HG03039 (cell line): ENCODE data around the gene SNPH.

Source experiments
- ATAC-seq: cut with Tn5 transposase; IDR thresholded peaks from one replicate; pipeline ENCODE4 v1.9.1; 2021; ENCODE audit warnings: mild to moderate bottlenecking, moderate library complexity; ENCODE audit not compliant: unreplicated experiment

Gene SNPH

GRCh38 chr20:1323256-1323655, 57.2 kb downstream of the SNPH start:
- no peak for ATAC-seq

DNA sequence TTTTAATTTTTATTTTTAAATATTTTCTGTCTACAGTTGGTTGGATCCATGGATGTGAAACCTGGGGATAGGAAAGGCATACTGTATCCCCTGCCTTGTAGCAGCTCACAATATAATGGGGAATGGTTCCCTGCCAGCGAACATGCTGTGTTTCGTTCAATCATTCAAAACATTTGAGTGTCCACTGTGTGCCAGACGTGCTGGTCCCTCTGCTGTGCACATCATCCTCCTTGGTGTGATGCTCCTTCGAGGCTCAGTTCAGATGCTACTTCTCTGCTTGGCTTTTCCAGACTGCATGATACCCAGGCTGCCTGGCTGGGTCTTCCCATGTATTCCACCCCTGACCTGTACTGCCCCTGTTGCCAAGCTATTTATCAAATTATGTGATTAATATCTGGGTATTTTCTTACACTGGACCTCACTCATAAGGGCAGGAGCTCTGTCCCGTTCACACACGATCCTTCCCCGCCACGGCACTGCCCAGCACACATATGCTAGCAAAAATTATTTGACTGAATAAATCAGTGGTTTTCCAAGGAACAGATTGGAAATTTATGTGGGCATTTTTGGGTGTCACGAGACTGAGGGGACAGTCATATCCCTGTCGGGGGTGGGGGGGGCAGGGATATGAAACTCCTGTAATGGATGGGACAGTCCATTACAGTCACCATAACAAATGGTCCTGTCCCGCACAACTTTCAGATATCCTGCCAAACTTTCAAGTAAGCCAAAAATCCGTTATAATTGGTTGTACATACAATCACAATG, 57.9 kb downstream of the SNPH start:
- ATAC-seq: no peak

GRCh38 chr20:1324598-1325172, 58.6 kb downstream of the SNPH start:
- ATAC-seq: no peak

DNA sequence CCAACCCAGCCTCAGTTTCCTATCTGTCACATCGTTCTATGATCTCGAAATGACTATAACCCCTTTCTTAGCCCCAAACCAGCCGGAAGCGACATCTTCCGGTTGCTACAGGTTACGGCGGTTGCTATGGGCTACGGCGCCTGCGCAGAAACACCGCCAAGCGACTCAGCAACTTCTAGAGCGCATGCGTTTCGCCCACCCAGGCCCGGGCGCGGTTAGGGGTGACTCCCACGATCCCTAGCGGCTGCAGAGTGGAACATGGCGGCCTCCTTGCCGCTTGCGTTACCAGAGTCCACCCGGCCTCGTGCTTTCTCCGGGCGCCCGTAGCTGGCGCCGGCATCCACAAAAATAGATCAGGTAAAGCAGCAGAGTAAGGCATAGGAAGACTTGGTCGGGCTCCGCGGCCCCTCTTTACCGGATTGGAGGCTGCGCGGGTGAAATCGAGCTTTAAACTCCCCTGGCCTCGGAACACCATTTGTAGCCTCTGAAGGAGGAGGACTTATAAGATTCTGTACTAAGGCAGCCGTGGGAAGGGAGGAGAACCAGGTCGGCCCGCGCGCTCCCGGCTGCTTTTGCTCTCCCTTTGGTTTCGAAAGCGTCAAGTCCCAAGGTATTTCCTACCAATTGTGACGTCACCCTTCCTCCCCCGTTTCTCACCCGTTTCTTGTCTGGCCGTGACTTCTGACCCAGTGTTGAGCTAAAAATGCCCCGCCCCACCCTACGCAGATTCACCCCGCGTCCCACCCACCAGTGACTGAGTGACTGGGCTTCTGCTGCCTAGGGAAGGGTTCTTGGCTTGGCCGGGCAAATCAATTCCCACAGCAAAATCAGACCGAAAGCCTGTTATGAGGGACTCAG, 59.3 kb downstream of the SNPH start:
- peak; percentile 65 for ATAC-seq

GRCh38 chr20:1326031-1326930, 60.2 kb downstream of the SNPH start:
- no peak for ATAC-seq

GRCh38 chr20:1327241-1327653, 61.2 kb downstream of the SNPH start:
- ATAC-seq: no peak

DNA sequence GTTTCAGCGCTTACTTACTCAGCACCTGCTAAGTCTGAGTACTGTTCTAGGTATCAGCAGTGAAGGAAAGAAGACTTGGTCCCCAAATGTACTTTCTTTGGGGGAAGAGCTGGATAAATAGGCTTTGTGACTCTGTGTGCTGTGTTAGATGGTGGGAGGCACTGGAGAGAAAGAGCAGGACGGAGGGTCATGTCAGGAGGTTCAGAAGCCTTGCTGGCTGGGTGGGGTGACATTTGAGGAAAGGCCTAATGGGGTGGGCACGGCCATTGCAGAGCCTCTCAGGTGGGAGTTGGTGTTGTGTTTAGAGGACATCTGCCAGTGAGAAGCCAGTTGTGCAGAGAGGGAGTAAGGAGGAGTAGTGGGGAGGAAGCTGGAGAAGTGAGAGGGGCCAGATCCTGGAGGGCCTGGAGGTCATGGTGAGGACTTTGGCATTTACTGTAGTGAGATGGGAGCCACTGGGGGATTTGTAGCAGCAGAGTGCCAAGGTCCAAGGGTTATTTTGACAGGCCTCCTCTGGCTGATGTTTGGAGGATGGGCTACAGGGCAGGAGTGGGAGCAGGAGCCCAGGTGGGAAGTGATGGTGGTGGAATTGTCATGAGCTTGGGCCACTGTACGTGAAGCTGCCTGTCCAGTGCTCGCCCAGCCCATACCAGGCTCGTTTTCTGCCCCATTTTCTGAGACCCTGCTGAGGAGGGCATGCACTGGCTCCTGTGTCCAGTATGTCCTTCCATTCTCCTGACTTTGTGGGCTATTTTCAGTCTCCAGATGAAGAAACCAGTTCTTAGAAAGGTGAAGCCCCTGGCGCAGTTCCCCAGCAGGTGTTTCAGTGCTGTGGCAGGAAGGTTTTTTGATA, 62.0 kb downstream of the SNPH start:
- ATAC-seq: no peak

GRCh38 chr20:1328680-1329330, 62.7 kb downstream of the SNPH start, which contains the start of gene SDCBP2:
Gene SDCBP2, minus strand, starts transcription at chr20:1329139. Its CDS starts 8,723 bp downstream, at chr20:1320416.
- ATAC-seq: no peak

GRCh38 chr20:1330075-1330830, 64.2 kb downstream of the SNPH start:
- no peak for ATAC-seq

GRCh38 chr20:1331101-1331500, 65.0 kb downstream of the SNPH start:
- no peak for ATAC-seq

GRCh38 chr20:1331801-1332453, 65.8 kb downstream of the SNPH start:
- no peak for ATAC-seq

- ATAC-seq: no peak
These were observed 66.7 kb downstream of the SNPH start for GRCh38 chr20:1332749-1333300.

DNA sequence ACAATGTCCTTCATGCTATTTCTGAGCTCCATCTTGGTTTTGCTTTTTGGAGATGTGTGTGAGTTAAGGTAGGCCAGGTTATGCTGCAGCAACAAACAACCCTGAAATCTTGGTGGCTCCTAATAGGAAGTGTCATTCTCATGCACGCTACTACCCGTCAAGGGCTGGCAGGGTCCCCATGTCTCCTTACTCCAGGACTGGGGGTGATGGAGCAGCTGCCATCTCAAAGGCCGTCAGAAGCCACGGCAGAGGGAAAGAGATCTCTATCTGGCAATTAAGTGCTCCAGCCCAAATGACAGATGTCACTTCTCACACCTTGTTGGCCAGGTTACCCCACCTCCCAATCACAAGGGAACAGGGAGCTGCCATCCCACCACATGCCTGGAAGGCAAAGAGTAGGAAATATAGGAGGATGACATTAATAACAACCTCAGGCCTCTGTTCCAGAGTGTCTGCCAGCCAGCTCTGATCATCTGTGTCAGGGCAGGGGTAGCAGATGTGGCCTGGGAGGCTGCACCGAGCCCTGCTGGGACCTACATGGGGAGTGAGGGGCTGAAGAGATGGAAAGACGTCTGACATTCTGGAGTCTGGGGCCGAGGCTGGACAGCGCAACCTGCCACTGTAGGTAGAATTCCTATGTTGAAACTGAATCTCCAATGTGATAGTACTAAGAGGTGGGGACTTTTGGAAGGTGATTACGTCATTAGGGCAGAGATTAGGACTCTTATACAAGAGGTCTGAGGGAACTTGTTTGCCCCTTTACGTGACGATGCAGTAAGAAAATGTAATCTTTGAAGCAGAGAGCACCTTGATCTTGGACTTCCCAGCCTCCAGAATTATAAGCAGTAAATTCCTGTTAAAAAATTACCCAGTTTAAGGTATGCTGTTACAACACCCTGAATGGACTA, 67.6 kb downstream of the SNPH start:
- ATAC-seq: no peak

DNA sequence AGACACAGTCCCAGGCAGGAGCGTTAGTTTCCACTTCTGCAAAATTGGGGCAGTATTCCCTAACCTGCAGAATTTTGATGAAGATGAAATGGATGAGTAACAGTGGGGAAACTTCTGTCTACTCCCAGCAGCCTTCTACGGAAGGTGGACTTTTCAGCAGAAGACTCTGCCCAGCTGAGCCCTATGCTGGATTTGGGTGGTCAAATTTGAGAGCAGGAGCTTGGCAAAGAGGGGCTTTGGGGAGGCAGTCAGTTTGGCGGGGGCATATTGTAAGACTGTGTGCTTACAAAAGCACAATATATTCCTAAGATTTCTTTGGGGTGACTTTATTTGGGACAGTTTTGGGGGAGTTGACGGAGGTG, 68.3 kb downstream of the SNPH start:
- no peak for ATAC-seq

- ATAC-seq: no peak
These were observed 68.7 kb downstream of the SNPH start for GRCh38 chr20:1334761-1335160.

DNA sequence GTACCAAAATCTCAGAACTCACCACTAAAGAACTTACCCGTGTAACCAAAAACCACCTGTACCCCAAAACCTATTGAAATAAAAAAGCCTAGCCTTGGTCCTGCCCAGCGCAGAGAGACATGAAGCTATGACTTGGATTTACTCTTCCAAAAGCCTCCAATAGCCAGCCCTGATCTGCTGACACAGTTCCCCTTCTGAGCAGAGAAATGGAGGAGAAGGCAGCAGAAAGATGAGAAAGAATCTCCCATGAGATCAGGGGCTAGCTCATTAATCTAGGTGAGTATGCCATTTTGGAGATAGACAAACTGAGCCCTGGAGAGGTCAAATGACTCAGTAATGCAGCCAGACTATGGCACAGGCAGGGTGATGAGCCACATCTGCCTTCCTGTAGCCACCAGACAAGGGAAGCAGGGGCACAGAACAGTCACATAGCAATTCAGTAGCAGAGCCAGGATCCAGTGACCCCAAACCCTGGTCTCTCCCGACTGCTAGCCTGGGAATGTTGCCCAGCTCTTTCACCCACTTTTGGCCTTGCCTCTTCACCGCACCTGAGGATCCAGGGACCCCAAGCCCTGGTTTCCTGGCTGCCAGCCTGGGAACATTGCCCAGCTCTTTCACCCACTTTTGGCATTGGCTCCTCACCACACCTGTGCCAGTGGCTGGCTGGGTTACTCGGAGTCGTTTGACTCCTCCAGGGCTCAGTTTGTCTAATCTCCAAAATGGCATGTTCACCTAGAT, 70.0 kb downstream of the SNPH start:
- no peak for ATAC-seq
